ENCODE measurements around the gene CCDC186. TPM values are rescaled to one million over a fixed set of nuclear protein-coding genes. Genes with fewer than 3 reads are reported as not detected.

Gene CCDC186
- total RNA-seq, 1 experiment from 2014 or later = 32.7 TPM

DNA sequence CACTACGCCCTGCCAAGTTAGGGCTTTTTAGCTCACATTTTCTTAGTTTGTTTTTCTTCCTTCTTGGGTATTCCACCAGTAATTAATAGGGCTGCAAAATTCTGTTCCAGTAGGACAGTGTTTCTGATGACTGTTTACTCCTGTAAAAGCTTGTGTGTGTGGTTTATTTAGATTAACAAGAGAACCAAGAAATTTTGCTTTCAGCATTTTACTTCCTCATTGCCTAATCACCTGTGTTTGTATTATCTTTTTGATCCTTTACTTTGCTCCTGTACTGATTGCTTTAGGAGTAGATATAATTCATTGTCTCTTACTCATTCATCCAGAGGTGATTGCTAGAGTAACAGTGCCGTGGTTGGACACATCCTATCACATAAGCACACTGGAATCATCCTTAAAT lies 32.9 kb upstream of the CCDC186 start:
- Mint-ChIP-seq H3K9me3 (no peaks in the 10 kb centered on the region), H3K36me3 (no peaks in the 10 kb centered on the region), H3K4me3 (no peak overlapping the region), H3K27me3 (ENCODE audit: low read depth) (no peaks in the 10 kb centered on the region), H3K27ac (no peak overlapping the region), H3K4me1 (no peaks in the 10 kb centered on the region)
- DNase-seq (ENCODE audit: low spot score) (no peak), ATAC-seq (no peak)
- POLR2A ChIA-PET = interaction anchor here (0.5 kb wide), 1 partner anchor 12 kb away, joined by 4 read pairs; no protein-coding TSS in a partner anchor
- CTCF ChIA-PET = interaction anchor here (1.1 kb wide), 1 partner anchor 252 kb away, joined by 3 read pairs; no protein-coding TSS in a partner anchor
- no peak for TF ChIP-seq EMX1 (CRISPR knock-in tag; IDR thresholded peaks at IDR 0.05)
- TF ChIP-seq ZNF671 (CRISPR knock-in tag; IDR thresholded peaks at IDR 0.05) = no peak
- no peak for TF ChIP-seq GTF2I (CRISPR knock-in tag; conservative IDR thresholded peaks at IDR 0.05)
- no peak for TF ChIP-seq FOXK1 (CRISPR knock-in tag; IDR thresholded peaks at IDR 0.05)
- TF ChIP-seq ETV6 (CRISPR knock-in tag; IDR thresholded peaks at IDR 0.05) = no peak
- TF ChIP-seq HMGA2 (CRISPR knock-in tag; IDR thresholded peaks at IDR 0.05) = no peak
- no peak for TF ChIP-seq ZNF512 (CRISPR knock-in tag; IDR thresholded peaks at IDR 0.05; ENCODE audit: borderline replicate concordance)
- TF ChIP-seq, protein P1, sequence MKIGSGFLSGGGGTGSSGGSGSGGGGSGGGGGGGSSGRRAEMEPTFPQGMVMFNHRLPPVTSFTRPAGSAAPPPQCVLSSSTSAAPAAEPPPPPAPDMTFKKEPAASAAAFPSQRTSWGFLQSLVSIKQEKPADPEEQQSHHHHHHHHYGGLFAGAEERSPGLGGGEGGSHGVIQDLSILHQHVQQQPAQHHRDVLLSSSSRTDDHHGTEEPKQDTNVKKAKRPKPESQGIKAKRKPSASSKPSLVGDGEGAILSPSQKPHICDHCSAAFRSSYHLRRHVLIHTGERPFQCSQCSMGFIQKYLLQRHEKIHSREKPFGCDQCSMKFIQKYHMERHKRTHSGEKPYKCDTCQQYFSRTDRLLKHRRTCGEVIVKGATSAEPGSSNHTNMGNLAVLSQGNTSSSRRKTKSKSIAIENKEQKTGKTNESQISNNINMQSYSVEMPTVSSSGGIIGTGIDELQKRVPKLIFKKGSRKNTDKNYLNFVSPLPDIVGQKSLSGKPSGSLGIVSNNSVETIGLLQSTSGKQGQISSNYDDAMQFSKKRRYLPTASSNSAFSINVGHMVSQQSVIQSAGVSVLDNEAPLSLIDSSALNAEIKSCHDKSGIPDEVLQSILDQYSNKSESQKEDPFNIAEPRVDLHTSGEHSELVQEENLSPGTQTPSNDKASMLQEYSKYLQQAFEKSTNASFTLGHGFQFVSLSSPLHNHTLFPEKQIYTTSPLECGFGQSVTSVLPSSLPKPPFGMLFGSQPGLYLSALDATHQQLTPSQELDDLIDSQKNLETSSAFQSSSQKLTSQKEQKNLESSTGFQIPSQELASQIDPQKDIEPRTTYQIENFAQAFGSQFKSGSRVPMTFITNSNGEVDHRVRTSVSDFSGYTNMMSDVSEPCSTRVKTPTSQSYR (CRISPR knock-in tag; IDR thresholded peaks at IDR 0.05) = no peak
- no peak for TF ChIP-seq ATF1 (CRISPR knock-in tag; IDR thresholded peaks at IDR 0.05)
- TF ChIP-seq TEAD4 (CRISPR knock-in tag; IDR thresholded peaks at IDR 0.05) = no peak
- no peak for TF ChIP-seq MXD4 (CRISPR knock-in tag; IDR thresholded peaks at IDR 0.05; ENCODE audit: borderline replicate concordance)
- no peak for TF ChIP-seq JAZF1 (CRISPR knock-in tag; IDR thresholded peaks at IDR 0.05)
- TF ChIP-seq ATF2 (CRISPR knock-in tag; IDR thresholded peaks at IDR 0.05; ENCODE audit: borderline replicate concordance, low read depth) = no peak

- Mint-ChIP-seq H3K27me3 (ENCODE audit: low read depth) (no peaks in the 10 kb centered on the region), H3K9me3 (no peaks in the 10 kb centered on the region), H3K36me3 (no peaks in the 10 kb centered on the region), H3K4me1 (no peaks in the 10 kb centered on the region), H3K4me3 (no peak overlapping the region), H3K27ac (no peak overlapping the region)
- no peak for DNase-seq (ENCODE audit: low spot score)
- POLR2A ChIA-PET = no interaction called here
- TF ChIP-seq MXD4 (CRISPR knock-in tag; IDR thresholded peaks at IDR 0.05; ENCODE audit: borderline replicate concordance) = no peak
- no peak for TF ChIP-seq AR (CRISPR knock-in tag; IDR thresholded peaks at IDR 0.05)
- no peak for TF ChIP-seq ZNF416 (CRISPR knock-in tag; IDR thresholded peaks at IDR 0.05)
- no peak for TF ChIP-seq TCF7 (CRISPR knock-in tag; IDR thresholded peaks at IDR 0.05; ENCODE audit: low read depth)
- no peak for TF ChIP-seq NR3C1 (CRISPR knock-in tag; conservative IDR thresholded peaks at IDR 0.05; ENCODE audit: low read depth)
- no peak for TF ChIP-seq ZNF219 (CRISPR knock-in tag; IDR thresholded peaks at IDR 0.05; ENCODE audit: borderline replicate concordance)
- TF ChIP-seq ELF4 (CRISPR knock-in tag; IDR thresholded peaks at IDR 0.05; ENCODE audit: low read depth) = no peak
- no peak for TF ChIP-seq ZNF425 (CRISPR knock-in tag; conservative IDR thresholded peaks at IDR 0.05)
- no peak for TF ChIP-seq NFYB (CRISPR knock-in tag; conservative IDR thresholded peaks at IDR 0.05; ENCODE audit: low read depth)
- TF ChIP-seq OVOL2 (CRISPR knock-in tag; IDR thresholded peaks at IDR 0.05; ENCODE audit: borderline replicate concordance) = no peak
- TF ChIP-seq CBFB (CRISPR knock-in tag; IDR thresholded peaks at IDR 0.05; ENCODE audit: low read depth) = no peak
- TF ChIP-seq IRF1 (CRISPR knock-in tag; IDR thresholded peaks at IDR 0.05) = no peak
- no peak for ATAC-seq
- CTCF ChIA-PET = interaction anchor here (1.0 kb wide), 1 partner anchor 102 kb away, joined by 3 read pairs; no protein-coding TSS in a partner anchor
Observed at GRCh38 chr10:114202812-114203211, 28.8 kb upstream of the CCDC186 start.
